ENCODE measurements around the gene SNX33.
A peak's percentile ranks its signal among the peaks of the same experiment; 100 is the strongest.

DNA sequence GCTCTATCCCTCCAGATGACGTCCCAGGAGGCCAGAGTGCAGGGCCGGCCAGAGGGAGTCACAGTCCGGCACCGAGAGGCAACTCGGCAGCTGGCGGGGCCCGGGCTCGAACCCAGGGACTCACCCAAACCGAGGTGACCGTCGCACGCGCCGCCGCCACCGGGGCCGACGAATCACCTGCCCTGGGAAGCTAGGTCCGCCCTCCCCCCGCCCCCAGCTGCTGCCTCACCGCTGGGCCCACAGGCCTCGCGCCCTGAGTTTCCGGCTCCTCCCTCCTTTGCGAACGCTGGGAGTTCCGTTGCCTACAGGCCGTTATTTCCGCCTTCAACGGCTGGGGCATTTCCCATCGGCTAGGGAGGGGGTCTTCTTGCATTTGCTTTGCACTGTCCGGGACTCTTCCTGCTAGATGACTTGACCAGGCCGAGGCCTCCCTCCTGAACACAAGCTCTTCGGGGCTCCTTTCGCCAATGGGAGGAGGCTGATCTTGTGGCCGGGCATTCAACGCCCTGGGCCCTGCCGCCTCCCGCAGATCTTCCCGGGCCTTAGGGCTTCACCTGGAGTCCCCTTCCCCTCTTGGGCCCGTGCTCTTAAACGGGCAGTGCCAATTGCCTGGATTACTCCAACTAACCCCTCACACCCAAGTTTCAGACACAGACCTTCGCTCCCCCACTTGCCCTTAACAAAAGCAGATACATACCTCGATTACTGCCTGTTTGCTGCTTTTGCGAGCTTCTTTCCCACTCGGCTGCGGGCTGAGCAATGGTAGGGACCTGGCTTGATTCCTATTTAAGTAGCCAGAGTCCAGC, 22.0 kb upstream of the SNX33 start, which contains the start of gene SNUPN:
- TF ChIP-seq ZBTB33 (IDR thresholded peaks at IDR 0.05; ENCODE audit: extremely low read depth, insufficient replicate concordance, low read length) (no peak), MAX (IDR thresholded peaks at IDR 0.05) (peak; percentile 88), CTCF (IDR thresholded peaks at IDR 0.05 in 2 of 3, conservative IDR thresholded peaks at IDR 0.05 in 1 of 3; ENCODE audit: borderline replicate concordance in 1 of 3, insufficient read depth in 1 of 3, low read depth in 2 of 3, low read length in 2 of 3) (no peak), EZH2phosphoT487 (IDR thresholded peaks at IDR 0.05; ENCODE audit: borderline replicate concordance) (no peak), EZH2 (IDR thresholded peaks at IDR 0.05) (no peak), POLR2A (IDR thresholded peaks at IDR 0.05; ENCODE audit: borderline replicate concordance, extremely low read depth, insufficient read depth, insufficient read length) (peak; percentile 87), POLR2AphosphoS5 (IDR thresholded peaks at IDR 0.05; ENCODE audit: low read depth, low read length) (peak; percentile 84), SP1 (IDR thresholded peaks at IDR 0.05; ENCODE audit: low read depth) (peak; percentile 91), SIN3A (IDR thresholded peaks at IDR 0.05; ENCODE audit: low read depth) (peak; percentile 87; the same call in 1 of the 2 replicates)
